Measurements from ENCODE around the gene APAF1.

APAF1 gene

GRCh38 chr12:98767248-98767647, 122.2 kb downstream of the APAF1 start:
- DNase-seq, result no peak

GRCh38 chr12:98769068-98769467, 124.0 kb downstream of the APAF1 start:
- no peak for DNase-seq

- DNase-seq, result no peak
Measured at GRCh38 chr12:98770230-98770629, 125.1 kb downstream of the APAF1 start.

- DNase-seq, result no peak
Measured at GRCh38 chr12:98771811-98772752, 127.0 kb downstream of the APAF1 start.

- DNase-seq, result no peak
Measured at GRCh38 chr12:98772818-98773217, 127.7 kb downstream of the APAF1 start.

GRCh38 chr12:98780261-98780660, 135.2 kb downstream of the APAF1 start:
- no peak for DNase-seq

GRCh38 chr12:98783420-98783819, 138.3 kb downstream of the APAF1 start:
- no peak for DNase-seq
